ENCODE results near the gene FOXL2. TPM values are rescaled to one million over a fixed set of nuclear protein-coding genes. Genes with fewer than 3 reads are reported as not detected.

Gene FOXL2
- total and polyA plus RNA-seq, 4 donors = not detected

- no peak overlapping the region for H3K9ac ChIP-seq (ENCODE audit: low read depth in 1 of 2, low read length in 2 of 2)
- H3K9me3 ChIP-seq (ENCODE audit: control insufficient read depth in 4 of 4, low read length in 3 of 4) = no peaks in the 10 kb centered on the region
- no peak for TF ChIP-seq ZBTB33 (IDR thresholded peaks at IDR 0.05)
- TF ChIP-seq NR2F2 (IDR thresholded peaks at IDR 0.05) = no peak
- TF ChIP-seq, protein P1, sequence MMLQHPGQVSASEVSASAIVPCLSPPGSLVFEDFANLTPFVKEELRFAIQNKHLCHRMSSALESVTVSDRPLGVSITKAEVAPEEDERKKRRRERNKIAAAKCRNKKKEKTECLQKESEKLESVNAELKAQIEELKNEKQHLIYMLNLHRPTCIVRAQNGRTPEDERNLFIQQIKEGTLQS (IDR thresholded peaks at IDR 0.05) = no peak
- TF ChIP-seq HNF4A (conservative IDR thresholded peaks at IDR 0.05) = no peak
- no peak for TF ChIP-seq GABPA (IDR thresholded peaks at IDR 0.05 in 1 of 2, conservative IDR thresholded peaks at IDR 0.05 in 1 of 2)
- TF ChIP-seq MAX (IDR thresholded peaks at IDR 0.05) = no peak
- TF ChIP-seq YY1 (IDR thresholded peaks at IDR 0.05) = no peak
- no peak for TF ChIP-seq EGR1 (IDR thresholded peaks at IDR 0.05; ENCODE audit: low read depth in 2 of 2)
- TF ChIP-seq, protein P2, sequence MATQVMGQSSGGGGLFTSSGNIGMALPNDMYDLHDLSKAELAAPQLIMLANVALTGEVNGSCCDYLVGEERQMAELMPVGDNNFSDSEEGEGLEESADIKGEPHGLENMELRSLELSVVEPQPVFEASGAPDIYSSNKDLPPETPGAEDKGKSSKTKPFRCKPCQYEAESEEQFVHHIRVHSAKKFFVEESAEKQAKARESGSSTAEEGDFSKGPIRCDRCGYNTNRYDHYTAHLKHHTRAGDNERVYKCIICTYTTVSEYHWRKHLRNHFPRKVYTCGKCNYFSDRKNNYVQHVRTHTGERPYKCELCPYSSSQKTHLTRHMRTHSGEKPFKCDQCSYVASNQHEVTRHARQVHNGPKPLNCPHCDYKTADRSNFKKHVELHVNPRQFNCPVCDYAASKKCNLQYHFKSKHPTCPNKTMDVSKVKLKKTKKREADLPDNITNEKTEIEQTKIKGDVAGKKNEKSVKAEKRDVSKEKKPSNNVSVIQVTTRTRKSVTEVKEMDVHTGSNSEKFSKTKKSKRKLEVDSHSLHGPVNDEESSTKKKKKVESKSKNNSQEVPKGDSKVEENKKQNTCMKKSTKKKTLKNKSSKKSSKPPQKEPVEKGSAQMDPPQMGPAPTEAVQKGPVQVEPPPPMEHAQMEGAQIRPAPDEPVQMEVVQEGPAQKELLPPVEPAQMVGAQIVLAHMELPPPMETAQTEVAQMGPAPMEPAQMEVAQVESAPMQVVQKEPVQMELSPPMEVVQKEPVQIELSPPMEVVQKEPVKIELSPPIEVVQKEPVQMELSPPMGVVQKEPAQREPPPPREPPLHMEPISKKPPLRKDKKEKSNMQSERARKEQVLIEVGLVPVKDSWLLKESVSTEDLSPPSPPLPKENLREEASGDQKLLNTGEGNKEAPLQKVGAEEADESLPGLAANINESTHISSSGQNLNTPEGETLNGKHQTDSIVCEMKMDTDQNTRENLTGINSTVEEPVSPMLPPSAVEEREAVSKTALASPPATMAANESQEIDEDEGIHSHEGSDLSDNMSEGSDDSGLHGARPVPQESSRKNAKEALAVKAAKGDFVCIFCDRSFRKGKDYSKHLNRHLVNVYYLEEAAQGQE (IDR thresholded peaks at IDR 0.05) = no peak
- no peak for TF ChIP-seq FOXA2 (IDR thresholded peaks at IDR 0.05)
- TF ChIP-seq CTCF (IDR thresholded peaks at IDR 0.05; ENCODE audit: low read depth, low read length, missing input control) = no peak
- no peak for TF ChIP-seq TAF1 (conservative IDR thresholded peaks at IDR 0.05)
- TF ChIP-seq RXRA (IDR thresholded peaks at IDR 0.05) = no peak
- TF ChIP-seq JUND (IDR thresholded peaks at IDR 0.05) = no peak
- TF ChIP-seq HNF4G (IDR thresholded peaks at IDR 0.05) = no peak
- no peak for TF ChIP-seq SP1 (IDR thresholded peaks at IDR 0.05)
- peaks cover 0 to 3% (median 3%) of the 10 kb centered on the region in 4 donors for H3K4me1 ChIP-seq (ENCODE audit: control insufficient read depth in 4 of 4, insufficient read depth in 4 of 4, low read length in 3 of 4)
- no peak overlapping the region for H3K27ac ChIP-seq (ENCODE audit: low read depth in 1 of 2, low read length in 2 of 2)
- DNase-seq (ENCODE audit: low spot score) = no peak
- no peaks in the 10 kb centered on the region for H3K27me3 ChIP-seq (ENCODE audit: control insufficient read depth in 4 of 4, insufficient read depth in 4 of 4, low read length in 3 of 4)
- H3K4me3 ChIP-seq (ENCODE audit: low read depth in 1 of 3, low read length in 3 of 3) = no peak overlapping the region
- no peaks in the 10 kb centered on the region for H3K36me3 ChIP-seq (ENCODE audit: control insufficient read depth in 4 of 4, insufficient read depth in 3 of 4, low read depth in 1 of 4, low read length in 3 of 4)
These were observed 37.0 kb downstream of the FOXL2 start for GRCh38 chr3:138909904-138910303.

GRCh38 chr3:138908846-138909245 is 38.1 kb downstream of the FOXL2 start:
- H3K27ac ChIP-seq (ENCODE audit: low read depth in 1 of 2, low read length in 2 of 2) = no peak overlapping the region
- no peaks in the 10 kb centered on the region for H3K27me3 ChIP-seq (ENCODE audit: control insufficient read depth in 4 of 4, insufficient read depth in 4 of 4, low read length in 3 of 4)
- no peak for DNase-seq (ENCODE audit: low spot score)
- H3K9me3 ChIP-seq (ENCODE audit: control insufficient read depth in 4 of 4, low read length in 3 of 4) = no peaks in the 10 kb centered on the region
- no peaks in the 10 kb centered on the region for H3K4me1 ChIP-seq (ENCODE audit: control insufficient read depth in 4 of 4, insufficient read depth in 4 of 4, low read length in 3 of 4)
- H3K9ac ChIP-seq (ENCODE audit: low read depth in 1 of 2, low read length in 2 of 2) = no peak overlapping the region
- no peak overlapping the region for H3K4me3 ChIP-seq (ENCODE audit: low read depth in 1 of 3, low read length in 3 of 3)
- WGBS = 92% methylated on average over 5 of the region's 5 CpGs
- H3K36me3 ChIP-seq (ENCODE audit: control insufficient read depth in 4 of 4, insufficient read depth in 3 of 4, low read depth in 1 of 4, low read length in 3 of 4) = no peaks in the 10 kb centered on the region
- TF ChIP-seq FOXA1 (IDR thresholded peaks at IDR 0.05) (no peak), RAD21 (IDR thresholded peaks at IDR 0.05) (no peak), CTCF (IDR thresholded peaks at IDR 0.05; ENCODE audit: low read depth, low read length, missing input control) (no peak), HNF4G (IDR thresholded peaks at IDR 0.05) (no peak), GABPA (IDR thresholded peaks at IDR 0.05 in 1 of 2, conservative IDR thresholded peaks at IDR 0.05 in 1 of 2) (no peak), FOXA2 (IDR thresholded peaks at IDR 0.05) (no peak), JUND (IDR thresholded peaks at IDR 0.05) (no peak), NR2F2 (IDR thresholded peaks at IDR 0.05) (no peak)
- TF ChIP-seq, protein P2 (IDR thresholded peaks at IDR 0.05) = no peak

Data from liver (tissue), 9 donors.